Stimulated activated CD8-positive, alpha-beta memory T cell treated with anti-CD3 and anti-CD28 coated beads, Interleukin-4, amount 100 ng/mL, for 4 hours (primary cell): ENCODE measurements around the gene CARD10.
A peak's percentile ranks its signal among the peaks of the same experiment; 100 is the strongest.
"Not testable (repeated sequence)": the region's sequence is repeated elsewhere in the genome, so short reads cannot be mapped to it uniquely, and the experiment has no call there.

Experiments
- DNase-seq, 2 donors: peaks; one replicate each; pipeline ENCODE4 v3.0.0-alpha.2; 2020; ENCODE audit warnings: low read depth in 2 of 2, low spot score in 1 of 2

CARD10 gene

GRCh38 chr22:37471727-37472417, 47.3 kb downstream of the CARD10 start:
- DNase-seq = no peak

GRCh38 chr22:37470087-37470445, 49.1 kb downstream of the CARD10 start:
- no peak for DNase-seq

- DNase-seq = no peak
Observed at GRCh38 chr22:37469416-37470086, 49.7 kb downstream of the CARD10 start.

GRCh38 chr22:37468201-37468695, 51.0 kb downstream of the CARD10 start:
- DNase-seq = not testable (repeated sequence)

GRCh38 chr22:37467391-37467955, 51.7 kb downstream of the CARD10 start:
- no peak for DNase-seq

GRCh38 chr22:37464181-37464580, 55.0 kb downstream of the CARD10 start:
- DNase-seq = no peak

GRCh38 chr22:37462983-37463382, 56.2 kb downstream of the CARD10 start:
- DNase-seq = no peak

GRCh38 chr22:37462436-37462835, 56.8 kb downstream of the CARD10 start:
- no peak for DNase-seq

- no peak for DNase-seq
Observed at GRCh38 chr22:37461961-37462360, 57.3 kb downstream of the CARD10 start.

- no peak for DNase-seq
Observed at GRCh38 chr22:37460684-37461083, 58.5 kb downstream of the CARD10 start.

- DNase-seq = no peak
Observed at GRCh38 chr22:37459206-37459605, 60.0 kb downstream of the CARD10 start.

GRCh38 chr22:37457093-37457893, 61.9 kb downstream of the CARD10 start:
- peak; percentile 56 to 80 for DNase-seq

GRCh38 chr22:37456346-37456745, 62.9 kb downstream of the CARD10 start:
- no peak for DNase-seq

- DNase-seq = no peak
Observed at GRCh38 chr22:37455896-37456295, 63.3 kb downstream of the CARD10 start.

- DNase-seq = no peak
Observed at GRCh38 chr22:37454857-37455686, 64.1 kb downstream of the CARD10 start.

- no peak for DNase-seq
Observed at GRCh38 chr22:37453696-37454095, 65.5 kb downstream of the CARD10 start.

- no peak for DNase-seq
Observed at GRCh38 chr22:37451218-37451617, 68.0 kb downstream of the CARD10 start.

- no peak for DNase-seq
Observed at GRCh38 chr22:37449331-37450001, 69.7 kb downstream of the CARD10 start.

- DNase-seq = no peak
Observed at GRCh38 chr22:37448516-37449127, 70.6 kb downstream of the CARD10 start.

- no peak for DNase-seq
Observed at GRCh38 chr22:37445501-37445900, 73.7 kb downstream of the CARD10 start.
